ENCODE measurements around the gene UBE2F. TPM values are rescaled to one million over a fixed set of nuclear protein-coding genes. Genes with fewer than 3 reads are reported as not detected.

The UBE2F gene
- total RNA-seq, 2 donors from 2014 or later = 58.3 to 59.2 TPM

DNA sequence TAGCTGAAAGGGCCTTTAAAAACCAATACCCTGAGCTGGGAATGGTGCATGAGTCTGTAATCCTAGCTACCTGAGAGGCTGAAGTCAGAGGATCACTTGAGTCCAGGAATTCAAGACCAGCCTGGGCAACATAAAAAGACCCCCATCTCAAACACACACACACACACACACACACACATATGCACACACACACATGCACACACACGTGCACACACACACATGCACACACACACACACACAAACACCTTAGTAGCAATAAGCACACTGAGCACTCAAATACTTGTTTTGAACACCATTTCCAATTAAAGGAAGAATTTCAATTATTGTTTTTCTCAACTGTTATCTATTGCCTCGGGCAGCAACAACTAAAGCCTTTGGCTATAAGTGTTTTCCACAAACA is 25.6 kb upstream of the UBE2F start:
- no peaks in the 10 kb centered on the region for H3K36me3 ChIP-seq (ENCODE audit: control insufficient read depth, insufficient read depth, low read length)
- H3K4me1 ChIP-seq (ENCODE audit: control insufficient read depth, insufficient read depth, low read length) = peaks cover 7% of the 10 kb centered on the region
- H3K27me3 ChIP-seq (ENCODE audit: control insufficient read depth, insufficient read depth, low read length, poor library complexity, severe bottlenecking) = no peaks in the 10 kb centered on the region
- Mint-ChIP-seq H3K36me3 (ENCODE audit: low read depth) (no peaks in the 10 kb centered on the region), H3K27ac (no peak overlapping the region), H3K4me1 (peaks cover 18% of the 10 kb centered on the region), H3K4me3 (no peak overlapping the region), H3K9me3 (peaks cover 27% of the 10 kb centered on the region), H3K27me3 (ENCODE audit: insufficient read depth) (peaks cover 5% of the 10 kb centered on the region)
- peaks cover 15% of the 10 kb centered on the region for H3K9me3 ChIP-seq (ENCODE audit: control insufficient read depth, low read length)
- no peak overlapping the region for H3K4me3 ChIP-seq (ENCODE audit: low read length)
- no peak overlapping the region for H3K9ac ChIP-seq (ENCODE audit: extremely low read depth, low read length, poor library complexity, severe bottlenecking)
- TF ChIP-seq, protein P1, sequence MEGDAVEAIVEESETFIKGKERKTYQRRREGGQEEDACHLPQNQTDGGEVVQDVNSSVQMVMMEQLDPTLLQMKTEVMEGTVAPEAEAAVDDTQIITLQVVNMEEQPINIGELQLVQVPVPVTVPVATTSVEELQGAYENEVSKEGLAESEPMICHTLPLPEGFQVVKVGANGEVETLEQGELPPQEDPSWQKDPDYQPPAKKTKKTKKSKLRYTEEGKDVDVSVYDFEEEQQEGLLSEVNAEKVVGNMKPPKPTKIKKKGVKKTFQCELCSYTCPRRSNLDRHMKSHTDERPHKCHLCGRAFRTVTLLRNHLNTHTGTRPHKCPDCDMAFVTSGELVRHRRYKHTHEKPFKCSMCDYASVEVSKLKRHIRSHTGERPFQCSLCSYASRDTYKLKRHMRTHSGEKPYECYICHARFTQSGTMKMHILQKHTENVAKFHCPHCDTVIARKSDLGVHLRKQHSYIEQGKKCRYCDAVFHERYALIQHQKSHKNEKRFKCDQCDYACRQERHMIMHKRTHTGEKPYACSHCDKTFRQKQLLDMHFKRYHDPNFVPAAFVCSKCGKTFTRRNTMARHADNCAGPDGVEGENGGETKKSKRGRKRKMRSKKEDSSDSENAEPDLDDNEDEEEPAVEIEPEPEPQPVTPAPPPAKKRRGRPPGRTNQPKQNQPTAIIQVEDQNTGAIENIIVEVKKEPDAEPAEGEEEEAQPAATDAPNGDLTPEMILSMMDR (conservative IDR thresholded peaks at IDR 0.05) = no peak
- 76 to 92% methylated on average over 2 of the region's 2 CpGs for WGBS, 2 experiments (ENCODE audit: insufficient coverage in 1 of 2, insufficient read length in 1 of 2)
- no peak overlapping the region for H3K27ac ChIP-seq (ENCODE audit: low read depth, low read length)
- DNase-seq = no peak

DNA sequence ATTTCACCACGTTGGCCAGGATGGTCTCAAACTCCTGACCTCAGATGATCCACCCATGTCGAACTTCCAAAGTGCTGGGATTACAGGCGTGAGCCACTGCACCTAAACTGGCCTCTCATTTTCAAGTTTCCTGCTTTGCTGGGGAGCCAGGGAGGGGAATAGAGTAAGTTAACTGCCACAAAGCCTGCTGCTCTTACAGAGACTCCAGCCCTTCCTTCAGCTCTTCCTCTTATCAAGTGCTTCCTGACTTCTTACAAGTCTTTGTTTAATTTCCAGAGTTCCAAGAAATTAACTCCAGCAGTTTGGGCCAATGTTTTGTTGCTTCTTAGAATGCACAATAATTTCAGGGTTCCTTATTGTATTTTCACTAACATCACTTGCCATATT is 24.3 kb upstream of the UBE2F start:
- Histone ChIP-seq H3K36me3 (ENCODE audit: control insufficient read depth, insufficient read depth, low read length) (no peaks in the 10 kb centered on the region), H3K4me3 (ENCODE audit: low read length) (no peak overlapping the region), H3K9me3 (ENCODE audit: control insufficient read depth, low read length) (peaks cover 15% of the 10 kb centered on the region), H3K27ac (ENCODE audit: low read depth, low read length) (no peak overlapping the region), H3K9ac (ENCODE audit: extremely low read depth, low read length, poor library complexity, severe bottlenecking) (no peak overlapping the region), H3K27me3 (ENCODE audit: control insufficient read depth, insufficient read depth, low read length, poor library complexity, severe bottlenecking) (no peaks in the 10 kb centered on the region), H3K4me1 (ENCODE audit: control insufficient read depth, insufficient read depth, low read length) (peaks cover 7% of the 10 kb centered on the region)
- Mint-ChIP-seq H3K36me3 (ENCODE audit: low read depth) (no peaks in the 10 kb centered on the region), H3K27me3 (ENCODE audit: insufficient read depth) (peaks cover 9% of the 10 kb centered on the region), H3K27ac (no peak overlapping the region), H3K9me3 (peaks cover 35% of the 10 kb centered on the region), H3K4me1 (peaks cover 18% of the 10 kb centered on the region), H3K4me3 (no peak overlapping the region)
- no peak for DNase-seq
- 84 to 95% methylated on average over 3 of the region's 3 CpGs for WGBS, 2 experiments (ENCODE audit: insufficient coverage in 1 of 2, insufficient read length in 1 of 2)
- TF ChIP-seq, protein P1 (conservative IDR thresholded peaks at IDR 0.05) = no peak

GRCh38 chr2:237943395-237944094 is 23.3 kb upstream of the UBE2F start:
- TF ChIP-seq, protein P1 (conservative IDR thresholded peaks at IDR 0.05) = no peak
- Mint-ChIP-seq H3K27me3 (ENCODE audit: insufficient read depth) (peaks cover 10% of the 10 kb centered on the region), H3K27ac (no peak overlapping the region), H3K36me3 (ENCODE audit: low read depth) (no peaks in the 10 kb centered on the region), H3K4me1 (peaks cover 18% of the 10 kb centered on the region), H3K4me3 (no peak overlapping the region), H3K9me3 (peaks cover 36% of the 10 kb centered on the region)
- peaks cover 7% of the 10 kb centered on the region for H3K4me1 ChIP-seq (ENCODE audit: control insufficient read depth, insufficient read depth, low read length)
- no peak overlapping the region for H3K4me3 ChIP-seq (ENCODE audit: low read length)
- H3K27ac ChIP-seq (ENCODE audit: low read depth, low read length) = no peak overlapping the region
- no peaks in the 10 kb centered on the region for H3K27me3 ChIP-seq (ENCODE audit: control insufficient read depth, insufficient read depth, low read length, poor library complexity, severe bottlenecking)
- no peak overlapping the region for H3K9ac ChIP-seq (ENCODE audit: extremely low read depth, low read length, poor library complexity, severe bottlenecking)
- no peaks in the 10 kb centered on the region for H3K36me3 ChIP-seq (ENCODE audit: control insufficient read depth, insufficient read depth, low read length)
- no peak for DNase-seq
- H3K9me3 ChIP-seq (ENCODE audit: control insufficient read depth, low read length) = peaks cover 15% of the 10 kb centered on the region
- 92 to 96% methylated on average over 4 to 7 of the region's 7 CpGs for WGBS, 2 experiments (ENCODE audit: insufficient coverage in 1 of 2, insufficient read length in 1 of 2)
